ENCODE data around the gene GTF2F2.
"Not testable (repeated sequence)": the region's sequence is repeated elsewhere in the genome, so short reads cannot be mapped to it uniquely, and the experiment has no call there.

GTF2F2 gene

GRCh38 chr13:45257638-45258333 is 137.5 kb downstream of the GTF2F2 start:
- no peak for FAIRE-seq

- no peak for FAIRE-seq
These were observed 138.0 kb downstream of the GTF2F2 start for GRCh38 chr13:45258334-45258675.

DNA sequence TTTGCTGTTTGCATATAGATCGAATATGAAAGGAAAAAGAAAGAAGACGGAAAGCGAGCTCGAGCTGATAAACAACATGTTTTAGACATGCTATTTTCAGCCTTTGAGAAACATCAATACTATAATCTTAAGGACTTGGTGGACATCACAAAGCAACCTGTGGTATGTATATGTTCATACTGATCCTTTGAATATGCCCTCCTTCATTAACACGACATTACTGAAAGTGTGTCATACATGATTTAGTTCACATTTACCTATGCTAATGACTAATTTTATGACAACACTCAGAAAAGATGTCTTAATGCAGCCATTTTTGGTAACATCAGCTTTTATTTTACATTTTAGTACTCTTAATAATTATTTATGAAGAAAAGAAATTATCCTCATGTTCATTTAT is 146.9 kb downstream of the GTF2F2 start:
- peak; percentile 11 for FAIRE-seq

DNA sequence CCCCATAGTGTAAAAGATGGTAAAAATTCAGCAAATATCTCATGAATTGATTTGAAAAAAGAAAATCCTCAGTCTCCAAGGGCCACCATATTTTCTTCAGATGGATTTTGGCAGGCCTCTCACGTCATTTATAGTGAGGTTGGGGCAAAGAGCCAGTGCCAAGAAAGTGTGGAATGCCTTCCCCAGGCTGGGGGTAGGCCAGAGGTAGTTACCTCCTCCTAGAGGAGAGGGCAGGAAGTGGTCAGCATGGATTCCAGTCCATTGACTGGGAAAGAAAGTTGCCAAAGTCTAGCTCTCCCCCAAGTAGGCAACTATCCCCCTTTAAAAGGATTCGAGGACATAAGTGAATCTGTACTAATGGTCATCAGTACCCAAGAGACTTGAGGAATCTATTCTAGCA is 148.9 kb downstream of the GTF2F2 start:
- no peak for FAIRE-seq

GRCh38 chr13:45276913-45277312 is 156.6 kb downstream of the GTF2F2 start:
- no peak for FAIRE-seq

- FAIRE-seq = no peak
These were observed 157.9 kb downstream of the GTF2F2 start for GRCh38 chr13:45278096-45278645.

DNA sequence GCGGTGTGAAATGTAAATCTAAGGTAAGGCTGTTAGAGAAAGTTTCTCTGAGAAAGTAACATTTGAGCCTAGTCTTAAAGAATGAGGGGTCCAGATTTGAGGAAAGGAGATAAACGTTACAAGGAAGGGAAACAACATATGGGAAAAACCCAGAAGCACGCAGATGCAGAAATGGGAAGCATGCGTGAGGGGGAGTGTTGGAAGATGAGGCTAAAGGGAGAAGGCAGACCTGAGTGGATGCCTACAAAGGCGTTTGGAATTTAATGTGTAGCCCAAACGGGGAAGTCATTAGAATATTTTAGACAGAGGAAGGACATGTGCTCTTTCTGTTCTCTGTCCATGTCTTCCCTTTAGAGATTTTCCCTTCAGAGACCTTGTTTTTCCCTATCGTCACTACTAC is 159.7 kb downstream of the GTF2F2 start:
- no peak for FAIRE-seq

DNA sequence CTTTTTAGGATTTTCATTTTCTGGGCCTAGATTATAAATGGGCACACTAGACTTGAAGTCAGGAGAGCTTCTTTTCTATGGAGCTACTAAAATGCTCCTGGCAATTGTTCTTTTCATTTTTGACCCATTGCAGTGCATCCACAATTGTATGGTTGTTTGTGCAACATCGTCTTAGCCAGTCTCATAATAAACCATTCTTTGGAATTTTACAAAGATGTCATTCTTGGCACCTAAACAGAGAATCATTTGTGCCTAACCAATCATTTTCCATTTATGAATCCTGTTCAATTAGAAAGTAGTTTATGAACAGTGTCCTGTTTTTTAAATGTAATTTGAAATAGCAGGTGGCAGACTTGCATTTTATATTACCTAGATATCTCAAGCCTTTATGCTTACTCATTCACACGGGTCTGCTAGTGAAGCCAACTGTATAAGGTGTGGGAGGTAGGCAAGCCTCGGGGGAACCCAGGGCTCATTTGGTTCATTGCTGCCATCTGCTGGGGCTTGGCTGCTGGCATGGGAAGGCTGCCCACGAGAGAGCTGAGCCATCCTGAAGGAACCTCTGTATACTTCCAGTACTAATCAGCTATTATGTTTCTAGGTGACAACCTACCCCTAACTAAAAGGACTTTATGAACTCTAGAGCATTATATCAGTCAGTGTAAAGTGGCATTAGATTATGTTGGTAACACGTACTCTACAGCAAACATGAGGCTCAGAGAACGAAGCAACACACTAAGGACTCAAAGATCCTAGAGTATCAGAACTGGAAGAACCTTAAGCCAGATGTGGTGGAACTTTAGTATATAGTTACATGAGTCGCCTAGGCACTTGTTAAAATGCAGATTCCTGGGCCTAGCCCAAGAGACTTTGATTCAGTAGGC is 160.7 kb downstream of the GTF2F2 start:
- FAIRE-seq = peak; percentile 73

- FAIRE-seq = no peak
These were observed 162.7 kb downstream of the GTF2F2 start for GRCh38 chr13:45282994-45283393.

- no peak for FAIRE-seq
These were observed 169.7 kb downstream of the GTF2F2 start for GRCh38 chr13:45289936-45290563.

- no peak for FAIRE-seq
These were observed 171.9 kb downstream of the GTF2F2 start for GRCh38 chr13:45292176-45292575.

DNA sequence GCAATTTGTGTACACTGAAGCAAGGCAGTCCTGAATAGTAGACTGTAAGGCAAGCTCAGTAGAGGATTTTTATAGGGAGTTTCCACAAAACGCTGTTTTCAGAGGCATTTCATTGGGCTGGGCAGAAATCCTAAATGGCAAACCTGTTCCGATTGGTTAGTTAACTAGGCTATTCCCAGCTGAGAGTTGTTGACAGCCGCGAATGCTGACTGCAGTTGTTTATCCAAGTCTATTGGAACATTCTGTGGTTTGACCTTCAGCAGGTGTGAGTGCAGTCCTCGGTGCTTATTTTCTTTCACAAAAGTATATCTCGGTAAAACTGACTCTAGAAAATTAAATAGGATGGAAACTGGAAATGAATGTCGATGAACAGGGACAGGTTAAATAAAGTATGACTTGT is 175.2 kb downstream of the GTF2F2 start:
- FAIRE-seq = no peak

DNA sequence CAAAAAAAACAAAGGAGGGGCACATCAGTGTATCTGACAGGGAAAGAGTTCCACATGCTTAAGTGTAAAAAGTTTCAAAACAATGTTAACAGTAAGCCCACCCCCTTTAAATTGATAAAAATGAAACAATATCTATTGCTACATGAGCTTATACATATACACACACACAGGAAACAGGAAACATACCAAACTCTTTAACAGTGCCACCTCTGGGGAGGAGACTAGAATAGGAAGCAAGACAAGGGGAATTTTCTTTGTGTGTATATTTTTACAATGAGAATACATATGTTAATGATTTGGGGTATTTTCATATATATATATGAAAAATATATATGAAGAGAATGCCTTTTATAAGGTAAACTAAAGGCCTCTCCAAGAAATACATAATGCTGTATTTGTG is 175.9 kb downstream of the GTF2F2 start:
- no peak for FAIRE-seq

DNA sequence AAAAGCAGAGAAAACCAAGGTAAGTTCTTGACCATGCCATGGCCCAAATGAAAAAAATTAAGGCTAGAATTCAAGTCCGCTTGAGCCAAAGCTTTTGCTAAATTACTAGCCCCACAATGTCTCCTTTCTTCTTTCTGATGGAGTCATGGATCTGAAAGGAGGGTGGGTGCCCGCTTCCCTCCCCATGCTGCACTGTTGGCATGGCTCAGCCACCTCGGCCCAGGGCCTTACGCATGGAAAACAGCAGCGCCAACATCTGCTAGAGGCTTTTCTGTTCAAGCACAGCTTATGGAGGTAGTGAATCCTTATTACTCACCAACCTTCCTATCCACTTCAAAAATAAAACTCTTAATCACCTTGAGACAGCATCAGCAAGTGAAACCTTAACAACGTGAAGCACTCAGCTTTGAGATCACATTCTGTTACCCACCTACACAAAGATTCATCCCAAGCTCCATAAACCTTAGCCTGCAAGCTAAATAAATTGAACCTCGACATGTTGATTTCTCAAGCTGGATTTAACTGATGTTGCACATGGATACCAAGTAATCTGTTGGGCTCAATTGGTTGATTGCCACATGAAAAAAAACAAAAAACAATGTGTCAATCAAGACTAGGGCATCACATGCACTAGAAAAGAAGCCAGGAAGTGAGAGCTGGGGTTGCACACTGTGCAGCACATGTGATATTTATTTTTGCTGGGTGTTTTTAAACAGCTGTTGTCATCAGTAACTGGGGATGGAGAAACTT is 177.3 kb downstream of the GTF2F2 start:
- FAIRE-seq = no peak

DNA sequence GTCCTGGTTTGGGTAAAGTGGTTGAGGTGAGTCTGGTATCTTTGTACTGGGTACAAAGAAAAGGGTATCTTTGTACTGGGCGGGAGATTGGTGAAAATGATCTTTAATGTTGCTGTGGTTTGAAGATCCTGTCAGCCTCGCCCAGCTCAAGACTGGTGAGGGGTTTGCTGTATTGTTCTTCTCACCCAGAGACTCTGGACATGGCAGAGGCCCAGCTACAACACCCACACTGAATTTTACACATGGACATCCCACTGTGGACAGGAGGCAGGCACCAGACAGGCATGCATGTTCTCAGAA is 177.8 kb downstream of the GTF2F2 start:
- no peak for FAIRE-seq

GRCh38 chr13:45298550-45298949 is 178.2 kb downstream of the GTF2F2 start:
- not testable (repeated sequence) for FAIRE-seq

DNA sequence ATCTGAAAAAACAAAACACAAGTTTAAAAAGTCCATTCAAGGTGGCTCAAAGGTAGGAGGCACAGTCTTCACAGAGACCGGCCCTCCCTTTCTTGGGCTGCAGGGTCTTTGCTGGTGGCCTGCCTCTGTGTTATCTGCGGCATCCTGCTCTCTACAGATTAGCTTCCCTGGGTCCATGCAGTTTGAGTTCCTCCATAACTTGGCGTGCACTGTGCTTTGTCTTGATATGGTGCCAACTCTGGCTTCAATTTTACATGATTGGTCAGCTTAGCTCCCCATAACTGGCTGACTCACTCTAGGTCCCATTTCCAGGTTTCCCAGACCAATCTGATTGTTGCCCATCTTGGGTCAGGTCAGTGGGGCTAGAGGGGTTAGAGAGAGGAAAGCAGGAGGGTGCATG is 178.9 kb downstream of the GTF2F2 start:
- no peak for FAIRE-seq

DNA sequence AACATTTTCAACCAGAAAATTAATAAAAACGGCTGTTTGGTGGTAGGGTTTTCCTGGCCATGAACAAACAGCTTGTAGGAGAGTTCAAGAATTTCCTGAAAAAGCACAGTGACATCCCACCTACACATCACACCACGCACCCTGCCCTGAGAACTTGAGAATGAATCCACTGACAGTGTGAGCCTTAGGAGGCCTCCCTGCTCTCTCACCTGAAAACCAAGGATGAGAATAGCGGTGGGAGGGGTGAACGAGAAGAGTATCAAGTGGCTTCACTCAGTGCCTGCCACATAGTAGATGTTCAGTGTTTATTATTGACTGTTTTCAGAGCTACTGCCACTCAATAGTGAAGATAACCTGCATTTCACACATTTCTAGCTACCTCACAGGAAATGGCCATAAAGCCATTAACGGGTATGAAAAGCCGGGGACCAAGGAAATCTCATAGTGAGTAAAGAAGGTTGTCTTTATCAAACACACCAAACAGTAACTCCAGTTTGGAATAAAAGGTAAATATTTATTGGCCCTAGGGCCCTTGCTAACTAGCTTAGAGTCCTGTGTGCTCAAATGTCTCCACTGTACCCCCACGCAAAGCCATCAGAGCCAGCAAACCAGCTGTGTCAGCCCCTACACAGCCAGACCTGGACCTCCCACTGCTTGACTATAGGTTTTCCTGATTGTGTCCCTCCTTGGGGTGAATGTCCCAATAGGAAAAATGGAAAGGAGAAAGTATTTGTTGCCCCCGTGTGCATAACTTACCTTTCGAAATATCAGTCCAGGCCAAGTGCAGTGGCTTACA is 180.1 kb downstream of the GTF2F2 start:
- no peak for FAIRE-seq

DNA sequence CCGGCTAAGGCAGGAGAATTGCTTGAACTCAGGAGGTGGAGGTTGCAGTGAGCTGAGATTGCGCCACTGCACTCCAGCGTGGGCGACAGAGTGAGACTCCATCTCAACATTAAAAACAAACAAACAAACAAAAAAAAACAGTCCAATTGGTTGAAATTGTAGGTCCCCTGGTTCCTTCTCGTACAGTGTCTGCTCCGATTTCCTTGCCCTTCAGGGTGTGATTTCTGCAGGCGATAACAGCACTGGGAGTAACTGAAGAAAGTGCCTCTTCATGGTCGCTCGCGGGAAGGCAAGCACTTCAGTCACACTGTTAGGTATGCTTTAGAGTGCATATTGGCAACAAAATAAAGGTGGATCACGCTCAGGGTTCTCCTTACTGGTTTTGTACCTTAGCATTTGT is 181.0 kb downstream of the GTF2F2 start:
- no peak for FAIRE-seq

- no peak for FAIRE-seq
These were observed 182.2 kb downstream of the GTF2F2 start for GRCh38 chr13:45302507-45302906.

DNA sequence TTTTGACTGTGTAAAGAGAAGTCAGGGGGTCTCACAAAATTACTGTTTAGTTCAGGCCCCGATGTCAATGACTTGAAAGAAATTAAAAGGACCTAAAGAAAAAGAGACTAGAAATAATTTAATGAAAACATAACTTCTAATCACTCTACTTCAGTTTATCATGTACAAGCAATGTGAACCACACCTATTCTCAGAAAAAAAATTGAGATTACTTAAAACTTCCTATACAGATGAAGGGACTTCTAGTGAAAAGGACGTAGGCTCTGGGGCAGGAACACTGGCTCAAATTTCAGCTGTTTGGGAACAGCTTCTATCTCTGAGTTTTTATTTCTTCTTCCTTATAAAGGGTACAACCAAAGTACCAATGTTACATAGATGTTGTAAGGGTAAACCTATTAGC is 182.7 kb downstream of the GTF2F2 start:
- no peak for FAIRE-seq

GRCh38 chr13:45303866-45304265 is 183.6 kb downstream of the GTF2F2 start:
- FAIRE-seq = no peak

Data from G401.6 (cell line).